Prostate gland (tissue), 2 donors: ENCODE results near the gene FAM180A. TPM values are rescaled to one million over a fixed set of nuclear protein-coding genes. Genes with fewer than 3 reads are reported as not detected.

ENCODE experiments used
- DNase-seq: peaks from one replicate; pipeline ENCODE4 v3.0.0-alpha.2; 2019; ENCODE audit warnings: low spot score
- H3K27ac ChIP-seq, 2 donors: fragments of 200-600 bp; sonication (generic); 2 replicates each; pipeline ENCODE4 v1.5.1; 2017 to 2019
- H3K27me3 ChIP-seq: fragments of 200-600 bp; sonication (generic); replicated peaks from 2 replicates; pipeline ENCODE4 v1.5.1; 2019; ENCODE audit not compliant: insufficient read depth
- H3K36me3 ChIP-seq, 2 donors: fragments of 200-600 bp; sonication (generic); 1 replicate in 1 of 2; 2 replicates in 1 of 2; pipeline versions ENCODE4 v1.5.1 to v1.8.1; 2017 to 2019
- H3K4me1 ChIP-seq: fragments of 200-600 bp; sonication (generic); replicated peaks from 2 replicates; pipeline ENCODE4 v1.5.1; 2019
- H3K4me3 ChIP-seq, 2 donors: fragments of 200-600 bp; sonication (generic); 2 replicates each; pipeline ENCODE4 v1.5.1; 2017 to 2019
- H3K9me3 ChIP-seq: fragments of 200-600 bp; sonication (generic); 2 replicates; pipeline ENCODE4 v1.5.1; 2017
- POLR2A ChIP-seq: fragments of 450-650 bp; IDR thresholded peaks from one replicate; pipeline ENCODE4 v1.6.1; 2016; ENCODE audit warnings: antibody characterized with exemption, mild to moderate bottlenecking
- POLR2AphosphoS5 ChIP-seq: sonication (generic); formaldehyde crosslinking; IDR thresholded peaks from one replicate; pipeline ENCODE4 v1.6.1; 2017; ENCODE audit warnings: antibody characterized with exemption
- WGBS: methylation state at CpG from one replicate; pipeline ENCODE4 v1.1.5; 2018; 5-methylcytosine and 5-hydroxymethylcytosine counted together
- intact Hi-C: fragments of 100-400 bp; cut with DNase I; formaldehyde crosslinking; loops from one replicate; pipeline ENCODE4 v1.14.2; 2022
- total RNA-seq, 2 donors: library from RNA; depleted of rRNA; stranded (reverse); fragments of >200 nt; gene quantifications; one replicate each; pipeline ENCODE4 v1.1.0, GENCODE V29; 2016
- TF ChIP-seq, protein P1 (sequence below), 4 experiments: fragments of 200-600 bp in 2 of 4; fragments of 450-650 bp in 2 of 4; sonication (generic) in 2 of 4; IDR thresholded peaks; 1 replicate in 3 of 4; 2 replicates in 1 of 4; pipeline ENCODE4 v1.5.1; 2016 to 2019; ENCODE audit warnings: antibody characterized with exemption in 4 of 4, mild to moderate bottlenecking in 2 of 4, moderate library complexity in 2 of 4

FAM180A gene
- total RNA-seq, 2 donors from 2014 or later: 0.77 to 6.9 TPM

DNA sequence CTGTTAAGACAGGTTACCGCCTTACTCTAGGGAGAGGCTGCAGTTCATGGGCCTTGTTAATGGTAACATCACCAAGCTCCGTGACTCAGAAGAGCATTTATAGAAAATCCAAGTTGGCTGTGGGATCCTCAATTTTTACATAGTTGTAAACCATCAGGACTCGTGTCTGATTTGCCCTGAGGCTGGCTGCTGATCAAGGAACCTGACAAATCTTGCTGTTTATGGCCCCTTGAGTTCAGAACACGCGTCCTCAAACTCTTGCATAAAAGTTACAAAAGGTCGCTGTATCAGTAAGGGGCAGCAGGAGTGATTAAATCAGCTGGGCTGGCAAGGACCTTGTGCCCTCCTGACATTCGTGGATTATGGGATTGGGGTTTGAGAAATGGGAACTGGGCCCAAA lies 25.2 kb downstream of the FAM180A start:
- Histone ChIP-seq H3K4me3 (no peak overlapping the region), H3K27ac (no peak overlapping the region), H3K9me3 (no peaks in the 10 kb centered on the region), H3K4me1 (no peaks in the 10 kb centered on the region), H3K36me3 (no peaks in the 10 kb centered on the region), H3K27me3 (no peaks in the 10 kb centered on the region)
- intact Hi-C loops: no loop called here
- DNase-seq: no peak
- 66% methylated on average over 7 of the region's 7 CpGs for WGBS
- TF ChIP-seq POLR2AphosphoS5 (no peak), POLR2A (no peak)
- TF ChIP-seq, protein P1, sequence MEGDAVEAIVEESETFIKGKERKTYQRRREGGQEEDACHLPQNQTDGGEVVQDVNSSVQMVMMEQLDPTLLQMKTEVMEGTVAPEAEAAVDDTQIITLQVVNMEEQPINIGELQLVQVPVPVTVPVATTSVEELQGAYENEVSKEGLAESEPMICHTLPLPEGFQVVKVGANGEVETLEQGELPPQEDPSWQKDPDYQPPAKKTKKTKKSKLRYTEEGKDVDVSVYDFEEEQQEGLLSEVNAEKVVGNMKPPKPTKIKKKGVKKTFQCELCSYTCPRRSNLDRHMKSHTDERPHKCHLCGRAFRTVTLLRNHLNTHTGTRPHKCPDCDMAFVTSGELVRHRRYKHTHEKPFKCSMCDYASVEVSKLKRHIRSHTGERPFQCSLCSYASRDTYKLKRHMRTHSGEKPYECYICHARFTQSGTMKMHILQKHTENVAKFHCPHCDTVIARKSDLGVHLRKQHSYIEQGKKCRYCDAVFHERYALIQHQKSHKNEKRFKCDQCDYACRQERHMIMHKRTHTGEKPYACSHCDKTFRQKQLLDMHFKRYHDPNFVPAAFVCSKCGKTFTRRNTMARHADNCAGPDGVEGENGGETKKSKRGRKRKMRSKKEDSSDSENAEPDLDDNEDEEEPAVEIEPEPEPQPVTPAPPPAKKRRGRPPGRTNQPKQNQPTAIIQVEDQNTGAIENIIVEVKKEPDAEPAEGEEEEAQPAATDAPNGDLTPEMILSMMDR (IDR thresholded peaks at IDR 0.05): no peak

DNA sequence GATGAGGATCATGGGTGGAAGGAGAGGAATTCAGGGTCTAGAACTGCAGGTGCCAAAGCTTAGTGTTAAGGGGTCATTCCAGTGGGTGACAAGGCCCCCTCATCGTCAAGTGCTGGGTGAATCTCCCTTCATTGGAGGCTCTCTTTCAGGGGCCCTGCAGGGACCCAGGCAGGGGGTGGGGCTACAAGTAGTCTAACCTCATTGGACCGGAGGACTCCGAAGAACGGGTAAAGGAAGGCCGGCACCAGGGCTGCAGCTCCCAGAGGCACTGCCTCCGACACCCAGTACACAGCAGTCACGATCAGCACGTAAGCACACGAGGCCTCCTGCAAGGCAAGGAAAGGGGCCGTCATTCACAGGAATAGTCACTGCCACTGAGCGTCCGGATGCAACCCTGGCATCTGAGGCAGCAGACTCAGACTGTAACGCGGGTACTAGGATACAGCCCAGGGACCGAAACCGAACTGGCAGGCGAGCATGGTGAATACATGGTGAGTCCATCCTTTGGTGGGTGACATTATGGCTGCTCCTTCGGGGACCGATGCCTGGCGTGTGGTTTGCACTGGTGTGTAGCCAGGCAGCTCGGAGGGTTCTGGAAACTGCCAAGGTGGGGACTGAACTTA lies 27.3 kb downstream of the FAM180A start:
- 95% methylated on average over 21 of the region's 21 CpGs for WGBS

DNA sequence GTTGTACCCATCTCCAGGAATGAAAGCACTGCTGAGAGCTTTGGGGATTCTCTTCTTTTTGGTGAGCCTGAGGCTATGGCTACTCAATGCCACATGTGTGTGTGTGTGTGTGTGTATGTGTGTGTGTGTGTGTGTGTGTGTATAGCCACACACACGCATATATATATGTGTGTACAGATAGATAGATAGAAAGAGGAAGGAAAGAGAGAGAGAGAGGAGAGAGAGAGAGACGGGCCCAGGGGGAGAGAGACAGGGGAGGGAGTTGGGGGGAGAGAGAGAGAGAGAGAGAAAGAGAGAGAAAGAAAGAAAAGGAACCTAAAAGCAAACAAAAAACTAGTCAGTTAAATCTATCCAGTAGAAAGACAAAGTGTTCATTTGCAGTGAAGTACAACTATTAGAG lies 28.9 kb downstream of the FAM180A start:
- no peak overlapping the region for H3K27ac ChIP-seq
- 62% methylated on average over 2 of the region's 2 CpGs for WGBS
- H3K27me3 ChIP-seq: no peaks in the 10 kb centered on the region
- no peaks in the 10 kb centered on the region for H3K4me1 ChIP-seq
- H3K9me3 ChIP-seq: no peaks in the 10 kb centered on the region
- intact Hi-C loops: no loop called here
- no peak for DNase-seq
- no peaks in the 10 kb centered on the region for H3K36me3 ChIP-seq
- no peak overlapping the region for H3K4me3 ChIP-seq
- TF ChIP-seq POLR2A: no peak
- TF ChIP-seq, protein P1 (IDR thresholded peaks at IDR 0.05): no peak
- TF ChIP-seq POLR2AphosphoS5: no peak

More for the DNA sequence above, 27.3 kb downstream of the FAM180A start:
- TF ChIP-seq POLR2AphosphoS5 (no peak), POLR2A (no peak)
- TF ChIP-seq, protein P1 (IDR thresholded peaks at IDR 0.05): no peak
- Histone ChIP-seq H3K27ac (no peak overlapping the region), H3K27me3 (no peaks in the 10 kb centered on the region), H3K4me1 (no peaks in the 10 kb centered on the region), H3K9me3 (no peaks in the 10 kb centered on the region), H3K36me3 (no peaks in the 10 kb centered on the region), H3K4me3 (no peak overlapping the region)
- intact Hi-C loops: no loop called here
- no peak for DNase-seq

DNA sequence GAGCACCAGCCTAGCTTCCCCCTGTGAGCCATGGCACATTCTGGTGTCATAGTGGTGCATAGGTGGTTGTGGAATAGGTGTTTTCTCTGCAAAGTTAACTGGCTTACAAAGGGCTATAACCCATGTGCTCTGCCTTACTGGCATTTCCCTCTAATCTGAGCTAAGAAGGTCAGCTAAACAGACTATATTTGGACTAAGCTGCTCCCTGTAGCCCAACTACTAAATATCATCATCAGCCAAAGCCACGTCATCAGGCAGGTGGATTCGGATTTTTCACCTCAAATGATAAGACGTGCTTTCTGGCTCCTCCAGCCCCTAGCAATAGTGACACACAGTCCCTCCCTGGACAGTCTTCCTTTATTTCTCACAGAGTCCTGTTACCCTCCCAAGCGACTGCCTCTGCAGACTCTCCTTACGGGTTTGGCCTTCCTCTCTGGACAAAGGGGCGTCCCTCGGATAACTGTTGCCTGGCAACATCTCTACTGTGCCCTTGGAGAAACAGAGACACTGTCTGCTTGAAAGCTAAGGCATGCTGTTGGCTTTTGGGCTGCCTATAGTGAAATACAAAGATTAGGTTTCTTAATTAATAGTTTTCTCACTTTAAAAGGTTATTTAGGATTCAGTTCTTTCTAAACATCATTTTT lies 29.7 kb downstream of the FAM180A start:
- TF ChIP-seq, protein P1 (IDR thresholded peaks at IDR 0.05): no peak
- TF ChIP-seq POLR2AphosphoS5: no peak
- TF ChIP-seq POLR2A: no peak
- Histone ChIP-seq H3K36me3 (no peaks in the 10 kb centered on the region), H3K4me3 (no peak overlapping the region), H3K27me3 (no peaks in the 10 kb centered on the region), H3K27ac (no peak overlapping the region), H3K9me3 (no peaks in the 10 kb centered on the region), H3K4me1 (no peaks in the 10 kb centered on the region)
- intact Hi-C loops: no loop called here
- WGBS: 54% methylated on average over 7 of the region's 7 CpGs
- DNase-seq: no peak

DNA sequence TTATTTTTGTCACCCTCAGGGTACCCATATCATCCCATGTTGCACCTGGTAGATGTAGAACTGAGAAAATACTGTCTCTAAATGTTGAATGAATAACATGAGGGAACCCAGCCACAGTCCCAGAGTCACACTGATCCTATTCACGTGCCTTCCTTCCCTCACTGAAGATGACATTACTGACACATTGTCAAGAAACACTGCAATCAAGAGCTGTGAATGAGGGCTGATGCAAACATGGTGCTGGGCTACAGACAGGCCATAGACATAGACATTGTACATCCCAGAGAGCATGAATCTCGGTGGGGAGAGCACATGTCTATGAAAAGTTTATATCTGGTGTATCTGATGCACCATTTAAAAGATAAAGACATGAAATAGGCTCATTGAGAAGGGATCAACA lies 30.4 kb downstream of the FAM180A start:
- 92% methylated on average over 2 of the region's 2 CpGs for WGBS
- Histone ChIP-seq H3K4me1 (no peaks in the 10 kb centered on the region), H3K4me3 (no peak overlapping the region), H3K27me3 (no peaks in the 10 kb centered on the region), H3K27ac (no peak overlapping the region), H3K9me3 (no peaks in the 10 kb centered on the region), H3K36me3 (no peaks in the 10 kb centered on the region)
- TF ChIP-seq POLR2AphosphoS5: no peak
- no peak for TF ChIP-seq POLR2A
- TF ChIP-seq, protein P1 (IDR thresholded peaks at IDR 0.05): no peak
- intact Hi-C loops: no loop called here
- no peak for DNase-seq
